Vagina (tissue), 2 donors: ENCODE measurements around the gene COL9A3.

Experiments
- POLR2A ChIP-seq, 2 donors: fragments of 450-650 bp; IDR thresholded peaks; one replicate each; pipeline ENCODE4 v1.6.1; 2017; ENCODE audit warnings: antibody characterized with exemption in 2 of 2, mild to moderate bottlenecking in 2 of 2, moderate library complexity in 2 of 2
- POLR2AphosphoS5 ChIP-seq, 2 donors: sonication (generic); formaldehyde crosslinking; IDR thresholded peaks; one replicate each; pipeline ENCODE4 v1.9.0; 2017; ENCODE audit warnings: antibody characterized with exemption in 2 of 2, mild to moderate bottlenecking in 2 of 2, low read depth in 1 of 2; ENCODE audit not compliant: insufficient read depth in 1 of 2
- TF ChIP-seq, protein P1 (sequence below), 3 experiments: fragments of 450-650 bp in 2 of 3; fragments of 200-600 bp in 1 of 3; sonication (generic) in 1 of 3; IDR thresholded peaks; one replicate each; pipeline ENCODE4 v1.5.1; 2017 to 2019; ENCODE audit warnings: antibody characterized with exemption in 3 of 3, mild to moderate bottlenecking in 2 of 3, moderate library complexity in 2 of 3

DNA sequence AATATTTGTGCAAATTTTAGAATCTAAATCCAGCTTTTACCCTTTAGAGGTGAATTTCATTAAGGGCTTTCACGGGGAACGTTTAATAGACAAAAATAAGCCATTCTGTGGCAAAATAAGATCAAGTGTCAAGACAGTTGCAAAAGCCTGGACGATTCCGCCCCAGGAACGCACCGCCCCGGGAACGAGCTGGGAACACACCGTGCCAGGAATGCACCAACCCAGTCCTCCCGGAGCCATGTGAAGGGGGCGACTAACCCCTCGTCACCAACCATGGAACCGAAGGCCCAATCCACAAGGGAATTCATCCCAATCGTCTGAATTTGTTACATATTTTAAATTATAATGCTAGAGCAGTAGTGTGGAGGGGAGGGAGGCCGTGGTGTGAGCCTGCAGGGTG lies 65.6 kb downstream of the COL9A3 start:
- TF ChIP-seq, protein P1, sequence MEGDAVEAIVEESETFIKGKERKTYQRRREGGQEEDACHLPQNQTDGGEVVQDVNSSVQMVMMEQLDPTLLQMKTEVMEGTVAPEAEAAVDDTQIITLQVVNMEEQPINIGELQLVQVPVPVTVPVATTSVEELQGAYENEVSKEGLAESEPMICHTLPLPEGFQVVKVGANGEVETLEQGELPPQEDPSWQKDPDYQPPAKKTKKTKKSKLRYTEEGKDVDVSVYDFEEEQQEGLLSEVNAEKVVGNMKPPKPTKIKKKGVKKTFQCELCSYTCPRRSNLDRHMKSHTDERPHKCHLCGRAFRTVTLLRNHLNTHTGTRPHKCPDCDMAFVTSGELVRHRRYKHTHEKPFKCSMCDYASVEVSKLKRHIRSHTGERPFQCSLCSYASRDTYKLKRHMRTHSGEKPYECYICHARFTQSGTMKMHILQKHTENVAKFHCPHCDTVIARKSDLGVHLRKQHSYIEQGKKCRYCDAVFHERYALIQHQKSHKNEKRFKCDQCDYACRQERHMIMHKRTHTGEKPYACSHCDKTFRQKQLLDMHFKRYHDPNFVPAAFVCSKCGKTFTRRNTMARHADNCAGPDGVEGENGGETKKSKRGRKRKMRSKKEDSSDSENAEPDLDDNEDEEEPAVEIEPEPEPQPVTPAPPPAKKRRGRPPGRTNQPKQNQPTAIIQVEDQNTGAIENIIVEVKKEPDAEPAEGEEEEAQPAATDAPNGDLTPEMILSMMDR (IDR thresholded peaks at IDR 0.05) = no peak
- no peak for TF ChIP-seq POLR2A (IDR thresholded peaks at IDR 0.05)
- no peak for TF ChIP-seq POLR2AphosphoS5 (IDR thresholded peaks at IDR 0.05; ENCODE audit: insufficient read depth in 1 of 2, low read depth in 1 of 2)
